ENCODE data around the gene CORIN. TPM values are rescaled to one million over a fixed set of nuclear protein-coding genes. Genes with fewer than 3 reads are reported as not detected.

CORIN gene
- total and polyA plus RNA-seq, 2 donors (not counting 3 experiments of a cell fraction or from before 2014, with no cell fraction given): 0.07 to 0.40 TPM

- BruUV-seq (replicated peaks): no TSS peak
- H4K20me1 ChIP-seq (replicated peaks; ENCODE audit: control insufficient read depth, extremely low read depth, insufficient read depth, low read length): no peaks in the 10 kb centered on the region
- H3K27ac ChIP-seq (ENCODE audit: insufficient read depth, low read depth, low read length): no peak overlapping the region
- H3K4me3 ChIP-seq (replicated peaks in 1 of 3; ENCODE audit: insufficient read depth in 1 of 3, low read depth in 1 of 3, low read length in 3 of 3): no peak overlapping the region
- H3K9me1 ChIP-seq (replicated peaks; ENCODE audit: control insufficient read depth, extremely low read depth, insufficient read depth, low read length): no peaks in the 10 kb centered on the region
- H3K4me1 ChIP-seq (ENCODE audit: control insufficient read depth, extremely low read depth, insufficient read depth, low read length): no peaks in the 10 kb centered on the region
- peaks cover 3 to 14% of the 10 kb centered on the region in 2 experiments for H3K36me3 ChIP-seq (ENCODE audit: control insufficient read depth in 2 of 2, extremely low read depth in 1 of 2, insufficient read depth in 2 of 2, low read length in 2 of 2)
- no peaks in the 10 kb centered on the region for H3K9me3 ChIP-seq (replicated peaks; ENCODE audit: control insufficient read depth, insufficient read depth, low read length)
- no peaks in the 10 kb centered on the region for H3K27me3 ChIP-seq (ENCODE audit: control insufficient read depth in 2 of 2, insufficient read depth in 2 of 2, low read length in 2 of 2)
- dilution Hi-C loops (cut with MboI; ENCODE audit: extremely low pct_ligation_motif_present, low sequenced_read_pairs) (no loop called here), intact Hi-C loops (cut with micrococcal nuclease) (no loop called here)
- ChIA-PET CTCF (interaction anchor here (1.5 kb wide), 1 partner anchor 57 kb away, joined by 3 read pairs; no protein-coding TSS in a partner anchor), POLR2A (no interaction called here)
- H3K9ac ChIP-seq (replicated peaks; ENCODE audit: extremely low read depth, insufficient read depth, low read length): no peak overlapping the region
- DNase-seq (ENCODE audit: low read depth, low spot score): no peak
- no peak for TF ChIP-seq MYC (IDR thresholded peaks at IDR 0.05; ENCODE audit: low read depth, low read length)
- TF ChIP-seq JUN (IDR thresholded peaks at IDR 0.05; ENCODE audit: borderline replicate concordance, insufficient read depth, insufficient read length, low read depth): no peak
- no peak for TF ChIP-seq FOS (IDR thresholded peaks at IDR 0.05; ENCODE audit: borderline replicate concordance, insufficient read depth, low read length)
- no peak for TF ChIP-seq MAX (IDR thresholded peaks at IDR 0.05; ENCODE audit: insufficient read depth, insufficient read length)
- TF ChIP-seq CTCF (IDR thresholded peaks at IDR 0.05; ENCODE audit: extremely low read depth in 1 of 2, insufficient read depth in 1 of 2, low read depth in 1 of 2, low read length in 2 of 2): no peak
- TF ChIP-seq POLR2AphosphoS5 (IDR thresholded peaks at IDR 0.05; ENCODE audit: insufficient read depth, low read depth, low read length): no peak
- no peak for TF ChIP-seq GATA2 (IDR thresholded peaks at IDR 0.05; ENCODE audit: insufficient read depth, insufficient read length, low read depth, low read length)
- TF ChIP-seq EZH2 (IDR thresholded peaks at IDR 0.05; ENCODE audit: borderline replicate concordance, low read depth, low read length, severe bottlenecking): no peak
- TF ChIP-seq POLR2A (IDR thresholded peaks at IDR 0.05; ENCODE audit: low read depth, low read length): no peak
- no peak overlapping the region for H2AFZ ChIP-seq (ENCODE audit: low read depth, low read length)
- H3K79me2 ChIP-seq (ENCODE audit: control insufficient read depth, insufficient read depth, low read length): no peaks in the 10 kb centered on the region
- FAIRE-seq: no peak
- no peak overlapping the region for H3K4me2 ChIP-seq (ENCODE audit: insufficient read depth, low read length)
These were observed 38.4 kb upstream of the CORIN start for GRCh38 chr4:47876310-47876709.
